HEK293 (cell line): ENCODE data around the gene CCDC85A.

Experiments
- CTCF ChIA-PET: fragments of 350-600 bp; formaldehyde crosslinking; extraction: SDS; loops from one replicate; lab custom pipeline; 2021; ENCODE audit warnings: antibody characterized with exemption; lab: Yijun Ruan, JAX
- POLR2A ChIA-PET: fragments of 300-600 bp; formaldehyde crosslinking; extraction: SDS; loops from one replicate; lab custom pipeline; 2020; ENCODE audit warnings: antibody characterized with exemption, inconsistent platforms; lab: Yijun Ruan, JAX
- H3K27ac ChIP-seq: fragments of 200-500 bp; sonication (Bioruptor generic); 2 replicates; pipeline ENCODE4 v1.5.1; 2014; ENCODE audit warnings: low read depth, low read length, control low read depth, inconsistent platforms; ENCODE audit errors: extremely low read depth
- H3K36me3 ChIP-seq, 2 experiments: fragments of 200-500 bp in 1 of 2; sonication (Bioruptor generic) in 1 of 2; 1 replicate in 1 of 2; 2 replicates in 1 of 2; pipeline ENCODE4 v1.5.1; 2014 to 2017; ENCODE audit warnings: inconsistent platforms in 2 of 2, low read length in 2 of 2; ENCODE audit not compliant: control insufficient read depth in 2 of 2, insufficient read depth in 1 of 2
- H3K4me1 ChIP-seq: fragments of 200-500 bp; sonication (Bioruptor generic); 2 replicates; pipeline ENCODE4 v1.5.1; 2014; ENCODE audit warnings: mild to moderate bottlenecking, low read length, inconsistent platforms; ENCODE audit not compliant: control insufficient read depth, insufficient read depth
- H3K4me3 ChIP-seq: 2 replicates; pipeline ENCODE4 v1.5.1; 2011; ENCODE audit warnings: low read depth, mild to moderate bottlenecking, control low read depth, low read length, moderate library complexity
- H3K9me3 ChIP-seq: fragments of 200-500 bp; sonication (Bioruptor generic); 2 replicates; pipeline ENCODE4 v1.5.1; 2014; ENCODE audit warnings: low read depth, low read length, inconsistent platforms; ENCODE audit not compliant: control insufficient read depth, insufficient read depth
- FEZF1 ChIP-seq: fragments of 450-650 bp; formaldehyde crosslinking; IDR thresholded peaks from 2 replicates; pipeline ENCODE4 v1.5.1; 2016; ENCODE audit warnings: missing biosample characterization, missing genetic modification characterization
- PRDM1 ChIP-seq: fragments of 450-650 bp; formaldehyde crosslinking; IDR thresholded peaks from 2 replicates; pipeline ENCODE4; 2016; ENCODE audit warnings: missing biosample characterization, missing genetic modification characterization
- SP3 ChIP-seq: fragments of 450-650 bp; formaldehyde crosslinking; IDR thresholded peaks from 2 replicates; pipeline ENCODE4 v1.5.1; 2016; ENCODE audit warnings: missing biosample characterization, missing genetic modification characterization
- ZBTB1 ChIP-seq: fragments of 450-650 bp; formaldehyde crosslinking; IDR thresholded peaks from 2 replicates; pipeline ENCODE4 v1.5.1; 2016; ENCODE audit warnings: missing biosample characterization, missing genetic modification characterization
- ZBTB21 ChIP-seq: fragments of 450-650 bp; formaldehyde crosslinking; IDR thresholded peaks from 2 replicates; pipeline ENCODE4 v1.5.1; 2017; ENCODE audit warnings: missing biosample characterization, missing genetic modification characterization
- ZEB2 ChIP-seq: fragments of 450-650 bp; formaldehyde crosslinking; IDR thresholded peaks from 2 replicates; pipeline ENCODE4 v1.5.1; 2016; ENCODE audit warnings: missing biosample characterization, missing genetic modification characterization
- ZNF114 ChIP-seq: fragments of 450-650 bp; formaldehyde crosslinking; IDR thresholded peaks from 2 replicates; pipeline ENCODE4 v1.5.0; 2017; ENCODE audit warnings: missing biosample characterization, missing genetic modification characterization
- ZNF174 ChIP-seq: fragments of 450-650 bp; formaldehyde crosslinking; IDR thresholded peaks from 2 replicates; pipeline ENCODE4 v1.5.0; 2017; ENCODE audit warnings: missing biosample characterization, mild to moderate bottlenecking, missing genetic modification characterization
- ZNF292 ChIP-seq: fragments of 450-650 bp; formaldehyde crosslinking; IDR thresholded peaks from 2 replicates; pipeline ENCODE4 v1.5.1; 2016; ENCODE audit warnings: low read depth, missing biosample characterization, missing genetic modification characterization, borderline replicate concordance
- ZNF404 ChIP-seq: fragments of 450-650 bp; formaldehyde crosslinking; IDR thresholded peaks from 2 replicates; pipeline ENCODE4 v1.5.1; 2017; ENCODE audit warnings: missing biosample characterization, missing genetic modification characterization
- ZNF530 ChIP-seq: fragments of 450-650 bp; formaldehyde crosslinking; IDR thresholded peaks from 2 replicates; pipeline ENCODE4 v1.5.1; 2016; ENCODE audit warnings: low read depth, missing biosample characterization, missing genetic modification characterization
- ZNF558 ChIP-seq: fragments of 450-650 bp; formaldehyde crosslinking; IDR thresholded peaks from 2 replicates; pipeline ENCODE4 v1.5.1; 2016; ENCODE audit warnings: missing biosample characterization, missing genetic modification characterization
- ZNF610 ChIP-seq: fragments of 450-650 bp; formaldehyde crosslinking; IDR thresholded peaks from 2 replicates; pipeline ENCODE4 v1.5.1; 2016; ENCODE audit warnings: missing biosample characterization, missing genetic modification characterization, borderline replicate concordance
- ZNF677 ChIP-seq: fragments of 450-650 bp; IDR thresholded peaks from 2 replicates; pipeline ENCODE4 v1.5.0; 2018; ENCODE audit warnings: missing biosample characterization, mild to moderate bottlenecking, missing genetic modification characterization, moderate library complexity
- TF ChIP-seq, protein P1 (sequence below): fragments of 450-650 bp; formaldehyde crosslinking; IDR thresholded peaks from 2 replicates; pipeline ENCODE4 v1.5.1; 2017; ENCODE audit warnings: missing biosample characterization, missing genetic modification characterization
- TF ChIP-seq, protein P2 (sequence below): fragments of 450-650 bp; formaldehyde crosslinking; IDR thresholded peaks from 2 replicates; pipeline ENCODE4 v1.5.1; 2016; ENCODE audit warnings: missing biosample characterization, missing genetic modification characterization
- TF ChIP-seq, protein P3 (sequence below): fragments of 450-650 bp; formaldehyde crosslinking; IDR thresholded peaks from 2 replicates; pipeline ENCODE4 v1.5.1; 2016; ENCODE audit warnings: missing biosample characterization, missing genetic modification characterization
- TF ChIP-seq, protein P4 (sequence below): fragments of 450-650 bp; formaldehyde crosslinking; conservative IDR thresholded peaks from 2 replicates; pipeline ENCODE4 v1.5.1; 2016; ENCODE audit warnings: low read depth, missing biosample characterization, missing genetic modification characterization
- TF ChIP-seq, protein P5 (sequence below): fragments of 450-650 bp; formaldehyde crosslinking; IDR thresholded peaks from 2 replicates; pipeline ENCODE4 v1.5.1; 2016; ENCODE audit warnings: missing biosample characterization, missing genetic modification characterization

Gene CCDC85A

DNA sequence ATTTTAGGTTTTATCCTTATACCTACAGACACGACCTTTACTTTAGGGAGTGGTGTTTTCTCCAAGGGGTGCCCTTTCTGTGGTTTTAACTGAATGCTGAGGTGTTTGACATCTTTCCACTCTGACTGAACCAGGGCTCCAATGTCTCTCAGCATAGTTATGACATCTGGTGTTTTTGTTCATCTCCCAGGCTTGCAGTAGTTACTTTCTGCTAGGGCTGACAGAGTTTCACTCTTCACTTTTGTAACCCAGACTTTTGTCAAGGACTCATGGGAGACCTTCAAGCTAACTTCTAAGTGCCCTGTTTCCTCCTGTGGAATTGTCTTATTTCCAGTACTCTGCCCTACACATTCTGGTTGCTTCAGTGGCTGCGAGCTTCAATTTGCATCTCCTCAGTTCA is 103.1 kb downstream of the CCDC85A start:
- H3K36me3 ChIP-seq: no peaks in the 10 kb centered on the region
- CTCF ChIA-PET: no interaction called here
- no peak overlapping the region for H3K27ac ChIP-seq
- H3K9me3 ChIP-seq: no peaks in the 10 kb centered on the region; the same call in 1 of the 2 replicates
- POLR2A ChIA-PET: no interaction called here
- H3K4me1 ChIP-seq: no peaks in the 10 kb centered on the region
- TF ChIP-seq ZNF530 (tag by site-specific recombination) (no peak), ZNF114 (tag by site-specific recombination) (no peak), ZNF174 (tag by site-specific recombination) (no peak), ZBTB21 (tag by site-specific recombination) (no peak), ZNF677 (tag by site-specific recombination) (no peak), SP3 (tag by site-specific recombination) (no peak)
- TF ChIP-seq, all 188 proteins: peak for 0
- H3K4me3 ChIP-seq: no peak overlapping the region

DNA sequence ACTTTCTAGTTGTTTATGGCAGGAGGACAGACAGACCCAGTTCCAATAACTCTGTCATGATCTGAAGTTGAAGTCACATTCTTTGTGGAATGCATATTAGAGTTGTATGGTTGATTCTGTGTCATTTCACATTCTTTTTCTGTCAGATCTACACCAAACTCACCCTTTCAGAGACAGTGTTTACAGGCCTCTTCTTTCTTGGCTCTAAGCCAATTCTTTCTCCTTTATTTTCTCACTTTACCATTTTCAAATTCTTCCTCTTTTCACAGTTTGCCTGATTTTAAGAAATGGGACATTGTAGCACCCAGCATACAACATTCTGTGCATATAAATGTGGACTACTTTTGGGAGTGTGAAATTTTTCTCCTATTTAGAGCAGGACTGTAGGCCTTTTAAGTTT is 103.7 kb downstream of the CCDC85A start:
- no peak overlapping the region for H3K27ac ChIP-seq
- no peaks in the 10 kb centered on the region for H3K36me3 ChIP-seq
- POLR2A ChIA-PET: no interaction called here
- H3K4me1 ChIP-seq: no peaks in the 10 kb centered on the region
- TF ChIP-seq FEZF1 (tag by site-specific recombination) (no peak), PRDM1 (tag by site-specific recombination) (no peak), ZNF610 (tag by site-specific recombination) (no peak), ZNF292 (tag by site-specific recombination) (no peak), ZBTB1 (tag by site-specific recombination) (no peak), ZNF558 (tag by site-specific recombination) (no peak), ZNF404 (tag by site-specific recombination) (no peak), ZEB2 (tag by site-specific recombination) (no peak)
- TF ChIP-seq, protein P1, sequence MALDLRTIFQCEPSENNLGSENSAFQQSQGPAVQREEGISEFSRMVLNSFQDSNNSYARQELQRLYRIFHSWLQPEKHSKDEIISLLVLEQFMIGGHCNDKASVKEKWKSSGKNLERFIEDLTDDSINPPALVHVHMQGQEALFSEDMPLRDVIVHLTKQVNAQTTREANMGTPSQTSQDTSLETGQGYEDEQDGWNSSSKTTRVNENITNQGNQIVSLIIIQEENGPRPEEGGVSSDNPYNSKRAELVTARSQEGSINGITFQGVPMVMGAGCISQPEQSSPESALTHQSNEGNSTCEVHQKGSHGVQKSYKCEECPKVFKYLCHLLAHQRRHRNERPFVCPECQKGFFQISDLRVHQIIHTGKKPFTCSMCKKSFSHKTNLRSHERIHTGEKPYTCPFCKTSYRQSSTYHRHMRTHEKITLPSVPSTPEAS (tag by site-specific recombination): no peak
- TF ChIP-seq, protein P2, sequence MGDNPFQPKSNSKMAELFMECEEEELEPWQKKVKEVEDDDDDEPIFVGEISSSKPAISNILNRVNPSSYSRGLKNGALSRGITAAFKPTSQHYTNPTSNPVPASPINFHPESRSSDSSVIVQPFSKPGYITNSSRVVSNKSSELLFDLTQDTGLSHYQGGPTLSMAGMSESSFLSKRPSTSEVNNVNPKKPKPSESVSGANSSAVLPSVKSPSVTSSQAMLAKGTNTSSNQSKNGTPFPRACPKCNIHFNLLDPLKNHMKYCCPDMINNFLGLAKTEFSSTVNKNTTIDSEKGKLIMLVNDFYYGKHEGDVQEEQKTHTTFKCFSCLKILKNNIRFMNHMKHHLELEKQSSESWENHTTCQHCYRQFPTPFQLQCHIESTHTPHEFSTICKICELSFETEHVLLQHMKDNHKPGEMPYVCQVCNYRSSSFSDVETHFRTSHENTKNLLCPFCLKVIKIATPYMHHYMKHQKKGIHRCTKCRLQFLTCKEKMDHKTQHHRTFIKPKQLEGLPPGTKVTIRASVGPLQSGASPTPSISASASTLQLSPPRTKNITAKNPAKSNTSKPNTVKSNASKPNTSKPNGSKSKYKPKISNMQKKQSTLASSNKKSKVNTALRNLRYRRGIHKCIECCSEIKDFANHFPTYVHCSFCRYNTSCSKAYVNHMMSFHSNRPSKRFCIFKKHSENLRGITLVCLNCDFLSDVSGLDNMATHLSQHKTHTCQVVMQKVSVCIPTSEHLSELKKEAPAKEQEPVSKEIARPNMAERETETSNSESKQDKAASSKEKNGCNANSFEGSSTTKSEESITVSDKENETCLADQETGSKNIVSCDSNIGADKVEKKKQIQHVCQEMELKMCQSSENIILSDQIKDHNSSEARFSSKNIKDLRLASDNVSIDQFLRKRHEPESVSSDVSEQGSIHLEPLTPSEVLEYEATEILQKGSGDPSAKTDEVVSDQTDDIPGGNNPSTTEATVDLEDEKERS (tag by site-specific recombination): no peak
- TF ChIP-seq, protein P3, sequence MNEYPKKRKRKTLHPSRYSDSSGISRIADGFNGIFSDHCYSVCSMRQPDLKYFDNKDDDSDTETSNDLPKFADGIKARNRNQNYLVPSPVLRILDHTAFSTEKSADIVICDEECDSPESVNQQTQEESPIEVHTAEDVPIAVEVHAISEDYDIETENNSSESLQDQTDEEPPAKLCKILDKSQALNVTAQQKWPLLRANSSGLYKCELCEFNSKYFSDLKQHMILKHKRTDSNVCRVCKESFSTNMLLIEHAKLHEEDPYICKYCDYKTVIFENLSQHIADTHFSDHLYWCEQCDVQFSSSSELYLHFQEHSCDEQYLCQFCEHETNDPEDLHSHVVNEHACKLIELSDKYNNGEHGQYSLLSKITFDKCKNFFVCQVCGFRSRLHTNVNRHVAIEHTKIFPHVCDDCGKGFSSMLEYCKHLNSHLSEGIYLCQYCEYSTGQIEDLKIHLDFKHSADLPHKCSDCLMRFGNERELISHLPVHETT (tag by site-specific recombination): no peak
- TF ChIP-seq, protein P4, sequence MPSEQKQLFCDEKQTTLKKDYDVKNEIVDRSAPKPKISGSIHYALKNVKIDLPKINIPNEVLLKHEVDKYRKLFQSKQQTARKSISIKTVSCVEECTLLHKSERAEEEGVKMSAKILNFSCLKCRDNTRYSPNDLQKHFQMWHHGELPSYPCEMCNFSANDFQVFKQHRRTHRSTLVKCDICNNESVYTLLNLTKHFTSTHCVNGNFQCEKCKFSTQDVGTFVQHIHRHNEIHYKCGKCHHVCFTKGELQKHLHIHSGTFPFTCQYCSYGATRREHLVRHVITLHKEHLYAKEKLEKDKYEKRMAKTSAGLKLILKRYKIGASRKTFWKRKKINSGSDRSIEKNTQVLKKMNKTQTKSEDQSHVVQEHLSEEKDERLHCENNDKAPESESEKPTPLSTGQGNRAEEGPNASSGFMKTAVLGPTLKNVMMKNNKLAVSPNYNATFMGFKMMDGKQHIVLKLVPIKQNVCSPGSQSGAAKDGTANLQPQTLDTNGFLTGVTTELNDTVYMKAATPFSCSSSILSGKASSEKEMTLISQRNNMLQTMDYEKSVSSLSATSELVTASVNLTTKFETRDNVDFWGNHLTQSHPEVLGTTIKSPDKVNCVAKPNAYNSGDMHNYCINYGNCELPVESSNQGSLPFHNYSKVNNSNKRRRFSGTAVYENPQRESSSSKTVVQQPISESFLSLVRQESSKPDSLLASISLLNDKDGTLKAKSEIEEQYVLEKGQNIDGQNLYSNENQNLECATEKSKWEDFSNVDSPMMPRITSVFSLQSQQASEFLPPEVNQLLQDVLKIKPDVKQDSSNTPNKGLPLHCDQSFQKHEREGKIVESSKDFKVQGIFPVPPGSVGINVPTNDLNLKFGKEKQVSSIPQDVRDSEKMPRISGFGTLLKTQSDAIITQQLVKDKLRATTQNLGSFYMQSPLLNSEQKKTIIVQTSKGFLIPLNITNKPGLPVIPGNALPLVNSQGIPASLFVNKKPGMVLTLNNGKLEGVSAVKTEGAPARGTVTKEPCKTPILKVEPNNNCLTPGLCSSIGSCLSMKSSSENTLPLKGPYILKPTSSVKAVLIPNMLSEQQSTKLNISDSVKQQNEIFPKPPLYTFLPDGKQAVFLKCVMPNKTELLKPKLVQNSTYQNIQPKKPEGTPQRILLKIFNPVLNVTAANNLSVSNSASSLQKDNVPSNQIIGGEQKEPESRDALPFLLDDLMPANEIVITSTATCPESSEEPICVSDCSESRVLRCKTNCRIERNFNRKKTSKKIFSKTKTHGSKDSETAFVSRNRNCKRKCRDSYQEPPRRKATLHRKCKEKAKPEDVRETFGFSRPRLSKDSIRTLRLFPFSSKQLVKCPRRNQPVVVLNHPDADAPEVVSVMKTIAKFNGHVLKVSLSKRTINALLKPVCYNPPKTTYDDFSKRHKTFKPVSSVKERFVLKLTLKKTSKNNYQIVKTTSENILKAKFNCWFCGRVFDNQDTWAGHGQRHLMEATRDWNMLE (tag by site-specific recombination): no peak
- TF ChIP-seq, protein P5, sequence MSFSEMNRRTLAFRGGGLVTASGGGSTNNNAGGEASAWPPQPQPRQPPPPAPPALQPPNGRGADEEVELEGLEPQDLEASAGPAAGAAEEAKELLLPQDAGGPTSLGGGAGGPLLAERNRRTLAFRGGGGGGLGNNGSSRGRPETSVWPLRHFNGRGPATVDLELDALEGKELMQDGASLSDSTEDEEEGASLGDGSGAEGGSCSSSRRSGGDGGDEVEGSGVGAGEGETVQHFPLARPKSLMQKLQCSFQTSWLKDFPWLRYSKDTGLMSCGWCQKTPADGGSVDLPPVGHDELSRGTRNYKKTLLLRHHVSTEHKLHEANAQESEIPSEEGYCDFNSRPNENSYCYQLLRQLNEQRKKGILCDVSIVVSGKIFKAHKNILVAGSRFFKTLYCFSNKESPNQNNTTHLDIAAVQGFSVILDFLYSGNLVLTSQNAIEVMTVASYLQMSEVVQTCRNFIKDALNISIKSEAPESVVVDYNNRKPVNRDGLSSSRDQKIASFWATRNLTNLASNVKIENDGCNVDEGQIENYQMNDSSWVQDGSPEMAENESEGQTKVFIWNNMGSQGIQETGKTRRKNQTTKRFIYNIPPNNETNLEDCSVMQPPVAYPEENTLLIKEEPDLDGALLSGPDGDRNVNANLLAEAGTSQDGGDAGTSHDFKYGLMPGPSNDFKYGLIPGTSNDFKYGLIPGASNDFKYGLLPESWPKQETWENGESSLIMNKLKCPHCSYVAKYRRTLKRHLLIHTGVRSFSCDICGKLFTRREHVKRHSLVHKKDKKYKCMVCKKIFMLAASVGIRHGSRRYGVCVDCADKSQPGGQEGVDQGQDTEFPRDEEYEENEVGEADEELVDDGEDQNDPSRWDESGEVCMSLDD (tag by site-specific recombination): no peak
- no peak overlapping the region for H3K4me3 ChIP-seq
- no peaks in the 10 kb centered on the region; the same call in 1 of the 2 replicates for H3K9me3 ChIP-seq
- CTCF ChIA-PET: no interaction called here
